HG03097 (cell line): ENCODE data around the gene SERPINF2.
"Not testable (repeated sequence)": the region's sequence is repeated elsewhere in the genome, so short reads cannot be mapped to it uniquely, and the experiment has no call there.

Source experiments
- ATAC-seq: cut with Tn5 transposase; IDR thresholded peaks from one replicate; pipeline ENCODE4 v1.9.1; 2021; ENCODE audit not compliant: unreplicated experiment, low FRiP score

SERPINF2 gene

DNA sequence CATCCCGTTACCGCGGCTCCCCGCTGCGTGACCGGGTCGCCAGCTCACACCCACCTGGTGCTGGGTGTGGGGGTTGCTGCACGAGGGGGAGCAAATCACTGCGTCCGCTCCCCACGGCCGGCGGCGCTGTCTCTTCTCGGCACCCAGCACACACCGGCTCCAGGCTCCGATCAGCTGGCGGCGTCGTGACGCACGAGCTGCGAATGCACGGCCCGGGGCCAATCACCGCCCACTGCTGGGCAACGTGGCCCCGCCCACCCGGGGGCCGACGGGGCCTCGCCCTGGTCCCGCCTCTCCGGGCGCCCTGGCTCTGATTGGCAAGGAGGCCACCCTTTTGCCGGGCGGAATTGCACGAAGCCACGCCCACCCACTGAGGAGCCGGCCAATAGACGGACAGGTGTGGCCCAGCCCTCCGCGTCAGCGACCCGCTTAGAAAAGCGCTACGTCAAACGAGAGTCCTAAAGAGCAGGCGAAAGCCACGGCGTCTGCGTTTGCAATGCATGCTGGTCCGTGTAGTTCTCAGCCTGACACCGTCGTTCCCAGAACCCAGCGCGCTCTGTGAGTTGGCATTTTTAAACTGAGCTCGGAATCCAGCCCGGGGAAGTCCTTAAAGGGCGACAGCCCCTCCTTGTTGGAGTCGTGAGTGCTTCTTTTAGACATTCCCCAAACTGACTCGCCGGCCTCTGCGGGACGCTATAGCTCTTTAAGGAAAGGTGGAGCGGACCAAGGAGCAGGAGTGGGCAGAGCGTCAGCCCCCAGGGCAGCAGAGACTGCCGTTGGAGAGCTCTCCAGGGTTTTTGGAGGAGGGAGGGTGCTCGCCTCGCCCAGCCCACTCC lies 26.4 kb upstream of the SERPINF2 start:
- ATAC-seq = peak; percentile 69

DNA sequence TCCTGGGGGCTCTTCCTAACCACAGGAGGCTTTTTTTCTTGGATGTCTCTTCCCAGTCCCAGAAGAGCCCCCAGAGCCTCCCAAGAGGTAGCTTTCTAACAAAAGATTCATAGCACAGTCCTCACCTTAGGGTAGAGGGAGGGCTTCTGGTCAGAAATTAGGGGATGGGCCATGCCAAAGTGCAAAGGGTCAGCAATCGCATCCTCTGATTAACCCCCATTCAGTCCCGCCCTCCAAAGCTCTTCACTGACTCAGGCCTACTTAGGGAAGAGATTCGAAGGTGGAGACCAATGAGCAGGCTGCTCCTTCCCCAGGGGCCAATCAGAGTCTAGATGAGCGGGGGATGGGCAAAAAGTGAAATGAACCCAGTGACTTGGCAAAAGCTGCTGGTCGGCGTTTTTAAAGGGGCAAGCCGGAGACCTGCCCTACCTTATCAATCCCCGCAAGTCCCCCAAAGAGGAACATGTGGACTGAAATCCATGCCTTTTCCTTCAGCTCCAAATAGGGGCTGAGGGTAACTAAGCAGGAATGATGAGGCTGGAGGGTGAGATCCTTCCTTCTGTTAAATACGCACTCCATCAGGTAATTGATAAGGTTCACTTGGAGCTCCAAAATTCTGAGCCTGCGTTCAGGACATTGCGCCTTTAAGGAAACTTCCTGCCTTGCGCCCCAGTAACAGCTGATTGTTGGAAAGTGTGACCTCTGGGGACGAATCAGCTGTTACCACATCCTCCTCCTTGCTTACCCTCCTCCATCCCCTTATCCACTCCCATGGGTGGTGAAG lies 25.6 kb upstream of the SERPINF2 start:
- ATAC-seq = peak; percentile 29

- ATAC-seq = no peak
These were observed 24.1 kb upstream of the SERPINF2 start for GRCh38 chr17:1718362-1719165.

DNA sequence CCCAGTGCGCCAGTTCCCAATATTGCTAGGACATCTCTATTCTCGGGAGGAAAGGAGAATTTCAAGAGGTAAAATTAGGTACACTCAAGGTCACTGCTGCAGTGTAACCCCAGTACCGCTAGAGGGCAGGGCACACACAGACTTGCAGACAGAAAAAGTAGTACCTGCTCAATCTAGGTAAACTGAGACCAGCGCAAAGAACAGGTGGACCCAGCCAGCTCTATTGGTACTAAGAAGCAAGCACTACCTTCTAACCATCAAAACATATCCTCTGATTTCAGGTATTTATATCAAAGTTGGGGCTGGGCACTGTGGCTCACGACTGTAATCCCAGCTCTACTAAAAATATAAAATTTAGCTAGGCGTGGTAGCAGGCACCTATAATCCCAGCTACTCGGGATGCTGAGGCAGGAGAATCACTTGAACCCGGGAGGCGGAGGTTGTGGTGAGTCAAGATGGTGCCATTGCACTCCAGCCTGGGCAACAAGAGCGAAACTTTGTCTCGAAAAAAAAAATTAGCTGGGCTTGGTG lies 21.8 kb upstream of the SERPINF2 start:
- no peak for ATAC-seq

GRCh38 chr17:1722022-1722421 lies 20.6 kb upstream of the SERPINF2 start:
- not testable (repeated sequence) for ATAC-seq

DNA sequence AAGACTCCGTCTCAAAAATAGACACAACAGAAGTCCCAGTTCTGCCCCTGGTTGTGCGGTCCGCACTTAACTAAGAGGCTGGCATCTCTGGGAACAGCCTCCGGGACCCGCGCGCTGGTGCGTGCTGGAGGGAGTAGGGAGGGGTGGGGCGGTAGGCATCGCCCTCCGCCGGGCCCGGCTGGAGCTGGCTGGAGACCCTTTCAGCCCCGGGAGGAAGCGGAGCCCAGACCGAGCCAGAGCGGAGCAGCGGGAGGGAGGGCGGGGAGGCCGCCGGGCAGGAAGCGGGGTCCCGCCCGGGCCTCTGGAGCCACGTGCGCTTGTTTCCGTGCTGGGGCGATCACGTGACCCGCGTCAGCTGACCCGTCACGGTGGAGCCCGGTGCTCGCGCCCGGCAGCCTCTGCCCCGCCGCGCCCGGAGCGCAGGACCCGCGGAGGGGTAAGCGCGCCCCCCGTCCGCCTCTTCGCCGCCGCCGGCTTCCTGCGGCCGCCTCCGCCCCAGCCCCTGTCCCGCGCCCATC lies 18.3 kb upstream of the SERPINF2 start, which contains the start of gene WDR81:
WDR81 (plus strand) TSS at position 354 of the 518 bp plus-strand sequence. CDS start 256 bp downstream, outside the sequence.
- peak; percentile 37 for ATAC-seq

- peak; percentile 28 for ATAC-seq
These were observed 17.6 kb upstream of the SERPINF2 start for GRCh38 chr17:1724869-1725641.

- no peak for ATAC-seq
These were observed 16.8 kb upstream of the SERPINF2 start for GRCh38 chr17:1725642-1726511.

DNA sequence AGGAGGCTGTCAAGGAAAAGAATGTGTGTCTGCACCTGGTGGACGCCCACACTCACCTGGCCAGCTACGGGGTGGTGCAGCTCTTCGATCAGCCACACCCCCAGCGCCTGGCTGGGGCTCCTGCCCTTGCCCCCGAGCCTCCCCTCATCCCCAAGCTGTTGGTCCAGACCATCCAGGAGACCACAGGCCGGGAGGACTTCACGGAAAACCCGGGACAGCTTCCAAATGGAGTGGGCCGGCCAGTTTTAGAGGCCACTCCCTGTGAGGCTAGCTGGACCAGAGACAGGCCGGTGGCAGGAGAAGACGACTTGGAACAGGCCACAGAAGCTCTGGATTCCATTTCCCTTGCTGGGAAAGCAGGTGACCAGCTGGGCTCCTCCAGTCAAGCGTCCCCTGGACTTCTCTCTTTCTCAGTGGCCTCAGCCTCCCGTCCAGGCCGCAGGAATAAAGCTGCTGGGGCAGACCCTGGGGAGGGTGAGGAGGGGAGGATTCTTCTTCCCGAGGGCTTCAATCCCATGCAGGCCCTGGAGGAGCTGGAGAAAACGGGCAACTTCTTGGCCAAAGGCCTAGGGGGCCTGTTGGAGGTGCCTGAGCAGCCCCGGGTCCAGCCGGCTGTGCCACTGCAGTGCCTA lies 15.9 kb upstream of the SERPINF2 start:
- no peak for ATAC-seq

DNA sequence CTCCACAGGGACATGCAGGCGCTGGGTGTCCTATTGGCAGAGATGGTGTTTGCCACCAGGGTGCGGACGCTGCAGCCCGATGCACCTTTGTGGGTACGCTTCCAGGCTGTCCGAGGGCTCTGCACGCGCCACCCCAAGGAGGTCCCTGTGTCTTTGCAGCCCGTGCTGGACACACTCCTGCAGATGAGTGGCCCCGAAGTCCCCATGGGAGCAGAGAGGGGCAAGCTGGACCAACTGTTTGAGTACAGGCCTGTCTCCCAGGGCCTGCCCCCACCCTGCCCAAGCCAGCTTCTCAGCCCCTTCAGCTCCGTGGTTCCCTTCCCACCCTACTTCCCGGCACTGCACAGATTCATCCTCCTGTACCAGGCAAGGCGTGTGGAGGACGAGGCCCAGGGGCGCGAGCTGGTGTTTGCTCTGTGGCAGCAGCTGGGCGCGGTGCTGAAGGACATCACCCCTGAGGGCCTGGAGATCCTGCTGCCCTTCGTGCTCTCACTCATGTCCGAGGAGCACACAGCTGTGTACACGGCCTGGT lies 15.3 kb upstream of the SERPINF2 start:
- ATAC-seq = no peak

DNA sequence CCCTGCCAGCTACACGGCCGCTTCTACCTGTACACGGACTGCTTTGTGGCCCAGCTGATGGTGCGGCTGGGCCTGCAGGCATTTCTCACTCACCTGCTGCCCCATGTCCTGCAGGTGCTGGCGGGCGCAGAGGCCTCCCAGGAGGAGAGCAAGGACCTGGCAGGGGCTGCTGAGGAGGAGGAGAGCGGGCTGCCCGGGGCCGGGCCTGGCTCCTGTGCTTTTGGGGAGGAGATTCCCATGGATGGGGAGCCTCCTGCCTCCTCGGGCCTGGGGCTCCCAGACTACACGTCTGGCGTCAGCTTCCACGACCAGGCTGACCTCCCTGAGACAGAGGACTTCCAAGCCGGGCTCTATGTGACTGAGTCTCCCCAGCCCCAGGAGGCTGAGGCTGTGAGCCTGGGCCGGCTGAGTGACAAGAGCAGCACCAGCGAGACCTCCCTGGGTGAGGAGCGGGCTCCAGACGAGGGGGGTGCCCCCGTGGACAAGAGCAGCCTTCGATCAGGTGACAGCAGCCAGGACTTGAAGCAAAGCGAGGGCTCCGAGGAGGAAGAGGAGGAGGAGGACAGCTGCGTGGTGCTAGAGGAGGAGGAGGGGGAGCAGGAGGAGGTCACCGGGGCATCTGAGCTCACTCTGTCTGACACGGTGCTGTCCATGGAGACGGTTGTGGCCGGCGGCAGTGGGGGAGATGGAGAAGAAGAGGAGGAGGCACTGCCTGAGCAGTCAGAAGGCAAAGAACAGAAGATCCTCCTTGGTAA lies 14.6 kb upstream of the SERPINF2 start:
- ATAC-seq = no peak

DNA sequence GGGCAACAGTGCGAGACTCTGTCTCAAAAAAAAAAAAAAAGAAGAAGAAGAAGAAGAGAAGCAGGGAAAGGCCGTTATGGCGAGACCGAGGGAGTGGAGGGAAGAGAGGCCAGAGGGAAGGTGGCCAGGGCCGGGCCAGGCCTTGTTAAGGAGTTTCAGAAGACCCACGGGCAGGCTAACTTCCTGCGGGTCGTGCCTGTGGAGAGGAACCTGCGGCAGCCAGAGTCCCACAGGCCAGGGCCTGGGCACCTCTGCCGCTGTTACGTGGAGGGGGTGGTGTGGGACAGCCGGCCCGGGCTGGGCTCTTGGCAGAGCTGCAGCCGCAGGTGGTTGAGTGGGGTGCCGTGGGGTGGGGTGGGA lies 12.7 kb upstream of the SERPINF2 start:
- ATAC-seq = no peak

GRCh38 chr17:1730326-1731193 lies 12.1 kb upstream of the SERPINF2 start:
- no peak for ATAC-seq

DNA sequence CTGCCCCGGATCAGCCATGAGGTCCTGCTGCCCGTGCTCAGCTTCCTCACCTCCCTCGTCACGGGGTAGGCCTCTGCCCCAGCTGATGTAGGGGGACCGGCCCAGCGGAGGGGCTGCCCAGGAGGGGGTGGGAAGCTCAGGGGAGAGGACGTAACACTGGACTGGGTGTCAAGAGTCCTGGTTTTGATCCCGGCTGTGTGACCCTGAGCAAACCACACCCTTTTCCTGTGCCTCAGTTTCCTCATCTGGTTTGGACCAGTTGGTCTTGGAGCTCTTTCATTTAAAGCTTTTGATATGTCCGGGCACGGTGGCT lies 11.5 kb upstream of the SERPINF2 start:
- ATAC-seq = no peak

DNA sequence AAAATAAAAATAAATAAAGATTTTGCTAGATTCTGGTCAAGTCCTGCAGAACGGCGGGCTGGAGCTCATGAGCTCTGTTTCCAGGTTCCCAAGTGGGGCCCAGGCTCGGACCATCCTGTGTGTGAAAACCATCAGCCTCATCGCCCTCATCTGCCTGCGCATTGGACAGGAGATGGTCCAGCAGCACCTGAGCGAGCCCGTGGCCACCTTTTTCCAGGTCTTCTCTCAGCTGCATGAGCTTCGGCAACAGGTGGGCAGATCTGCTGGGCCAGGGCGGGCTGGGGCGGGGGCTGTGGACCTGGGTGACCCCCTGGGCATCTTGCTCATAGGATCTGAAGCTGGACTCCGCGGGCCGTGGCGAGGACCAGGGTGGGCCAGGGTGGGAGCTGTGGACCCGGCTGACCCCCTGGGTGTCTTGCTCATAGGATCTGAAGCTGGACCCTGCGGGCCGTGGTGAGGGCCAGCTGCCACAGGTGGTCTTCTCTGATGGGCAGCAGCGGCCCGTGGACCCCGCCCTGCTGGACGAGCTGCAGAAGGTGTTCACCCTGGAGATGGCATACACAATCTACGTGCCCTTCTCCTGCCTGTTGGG lies 10.3 kb upstream of the SERPINF2 start:
- ATAC-seq = no peak

GRCh38 chr17:1732833-1733321 lies 9.8 kb upstream of the SERPINF2 start:
- ATAC-seq = no peak
